HG03175 (cell line): Measurements from ENCODE around the gene NIPAL3.
A peak's percentile ranks its signal among the peaks of the same experiment; 100 is the strongest.
"Not testable (repeated sequence)": the region's sequence is repeated elsewhere in the genome, so short reads cannot be mapped to it uniquely, and the experiment has no call there.

Experiments
- ATAC-seq: cut with Tn5 transposase; IDR thresholded peaks from one replicate; pipeline ENCODE4 v1.9.1; 2021; ENCODE audit warnings: mild to moderate bottlenecking, moderate library complexity; ENCODE audit not compliant: unreplicated experiment

NIPAL3 gene

GRCh38 chr1:24488159-24488558, 72.6 kb downstream of the NIPAL3 start:
- ATAC-seq, result not testable (repeated sequence)

- ATAC-seq, result no peak
Observed at GRCh38 chr1:24489674-24490073, 74.1 kb downstream of the NIPAL3 start.

- no peak for ATAC-seq
Observed at GRCh38 chr1:24490101-24490781, 74.6 kb downstream of the NIPAL3 start.

- ATAC-seq, result no peak
Observed at GRCh38 chr1:24491577-24492360, 76.2 kb downstream of the NIPAL3 start.

- not testable (repeated sequence) for ATAC-seq
Observed at GRCh38 chr1:24492935-24493334, 77.3 kb downstream of the NIPAL3 start.

GRCh38 chr1:24493785-24494184, 78.2 kb downstream of the NIPAL3 start:
- ATAC-seq, result no peak

GRCh38 chr1:24498589-24498988, 83.0 kb downstream of the NIPAL3 start:
- no peak for ATAC-seq

GRCh38 chr1:24500448-24501048, 84.9 kb downstream of the NIPAL3 start:
- no peak for ATAC-seq

- ATAC-seq, result no peak
Observed at GRCh38 chr1:24501371-24502064, 85.9 kb downstream of the NIPAL3 start.

- peak; percentile 9 for ATAC-seq
Observed at GRCh38 chr1:24502065-24502708, 86.6 kb downstream of the NIPAL3 start.

- peak; percentile 59 for ATAC-seq
Observed at GRCh38 chr1:24502709-24503058, 87.1 kb downstream of the NIPAL3 start, which contains the start of gene RCAN3. Gene RCAN3, plus strand, starts transcription at chr1:24502836. Its CDS starts 11,537 bp downstream, at chr1:24514373.

- ATAC-seq, result no peak
Observed at GRCh38 chr1:24503059-24503751, 87.6 kb downstream of the NIPAL3 start.

- ATAC-seq, result no peak
Observed at GRCh38 chr1:24503870-24504523, 88.4 kb downstream of the NIPAL3 start.

- ATAC-seq, result no peak
Observed at GRCh38 chr1:24504560-24504959, 89.0 kb downstream of the NIPAL3 start.

- no peak for ATAC-seq
Observed at GRCh38 chr1:24505816-24506215, 90.2 kb downstream of the NIPAL3 start.

- ATAC-seq, result no peak
Observed at GRCh38 chr1:24506691-24507381, 91.2 kb downstream of the NIPAL3 start.

GRCh38 chr1:24507405-24507804, 91.8 kb downstream of the NIPAL3 start:
- no peak for ATAC-seq

- ATAC-seq, result no peak
Observed at GRCh38 chr1:24508911-24509310, 93.3 kb downstream of the NIPAL3 start.

- no peak for ATAC-seq
Observed at GRCh38 chr1:24513706-24514105, 98.1 kb downstream of the NIPAL3 start.
